ENCODE data around the gene MBTD1. TPM values are rescaled to one million over a fixed set of nuclear protein-coding genes. Genes with fewer than 3 reads are reported as not detected.
A peak's percentile ranks its signal among the peaks of the same experiment; 100 is the strongest.
"Not testable (repeated sequence)": the region's sequence is repeated elsewhere in the genome, so short reads cannot be mapped to it uniquely, and the experiment has no call there.

Gene MBTD1
- total RNA-seq, 3 donors from 2014 or later, result 6.6 to 8.1 (median 7.0) TPM

- Mint-ChIP-seq H3K27me3 (ENCODE audit: low read depth) (no peaks in the 10 kb centered on the region), H3K36me3 (ENCODE audit: insufficient read depth) (peaks cover 33% of the 10 kb centered on the region), H3K4me1 (ENCODE audit: low read depth) (no peaks in the 10 kb centered on the region), H3K4me3 (no peak overlapping the region), H3K9me3 (no peaks in the 10 kb centered on the region)
- ATAC-seq, result no peak
- DNase-seq, result no peak
Measured at GRCh38 chr17:51189628-51190027, 70.2 kb downstream of the MBTD1 start.

- Mint-ChIP-seq H3K4me1 (ENCODE audit: low read depth) (no peaks in the 10 kb centered on the region), H3K27me3 (ENCODE audit: low read depth) (no peaks in the 10 kb centered on the region), H3K36me3 (ENCODE audit: insufficient read depth) (peaks cover 38% of the 10 kb centered on the region), H3K4me3 (no peak overlapping the region), H3K9me3 (no peaks in the 10 kb centered on the region)
- DNase-seq (no peak), ATAC-seq (no peak)
Measured at GRCh38 chr17:51189162-51189561, 70.7 kb downstream of the MBTD1 start.

- Mint-ChIP-seq H3K4me1 (ENCODE audit: low read depth) (no peaks in the 10 kb centered on the region), H3K4me3 (no peak overlapping the region), H3K36me3 (ENCODE audit: insufficient read depth) (peaks cover 36% of the 10 kb centered on the region), H3K9me3 (no peaks in the 10 kb centered on the region), H3K27me3 (ENCODE audit: low read depth) (no peaks in the 10 kb centered on the region)
- DNase-seq, result no peak
- ATAC-seq, result no peak
Measured at GRCh38 chr17:51188271-51188833, 71.5 kb downstream of the MBTD1 start.

GRCh38 chr17:51185763-51186332, 74.0 kb downstream of the MBTD1 start:
- ATAC-seq, result peak in 1 of 2 donors; percentile 48
- no peaks in the 10 kb centered on the region for H3K27me3 Mint-ChIP-seq (ENCODE audit: low read depth)
- H3K4me3 Mint-ChIP-seq, result no peak overlapping the region
- H3K4me1 Mint-ChIP-seq (ENCODE audit: low read depth), result no peaks in the 10 kb centered on the region
- no peak for DNase-seq
- H3K9me3 Mint-ChIP-seq, result no peaks in the 10 kb centered on the region
- H3K36me3 Mint-ChIP-seq (ENCODE audit: insufficient read depth), result peaks cover 32% of the 10 kb centered on the region

- Mint-ChIP-seq H3K9me3 (no peaks in the 10 kb centered on the region), H3K4me3 (no peak overlapping the region), H3K27me3 (ENCODE audit: low read depth) (no peaks in the 10 kb centered on the region), H3K36me3 (ENCODE audit: insufficient read depth) (peaks cover 27% of the 10 kb centered on the region), H3K4me1 (ENCODE audit: low read depth) (no peaks in the 10 kb centered on the region)
- no peak for ATAC-seq
- no peak for DNase-seq
Measured at GRCh38 chr17:51184124-51184523, 75.7 kb downstream of the MBTD1 start.

GRCh38 chr17:51180486-51180885, 79.4 kb downstream of the MBTD1 start:
- H3K4me1 Mint-ChIP-seq (ENCODE audit: low read depth), result no peaks in the 10 kb centered on the region
- H3K27me3 Mint-ChIP-seq (ENCODE audit: low read depth), result no peaks in the 10 kb centered on the region
- peaks cover 15% of the 10 kb centered on the region for H3K36me3 Mint-ChIP-seq (ENCODE audit: insufficient read depth)
- H3K4me3 Mint-ChIP-seq, result no peak overlapping the region
- DNase-seq, result no peak
- H3K9me3 Mint-ChIP-seq, result no peaks in the 10 kb centered on the region
- ATAC-seq, result no peak

GRCh38 chr17:51172030-51172429, 87.8 kb downstream of the MBTD1 start:
- not testable (repeated sequence) for H3K9me3 Mint-ChIP-seq; H3K4me3 Mint-ChIP-seq; ATAC-seq; DNase-seq; H3K27me3 Mint-ChIP-seq (ENCODE audit: low read depth)
- peaks cover 15% of the 10 kb centered on the region for H3K4me1 Mint-ChIP-seq (ENCODE audit: low read depth)
- H3K36me3 Mint-ChIP-seq (ENCODE audit: insufficient read depth), result peaks cover 34% of the 10 kb centered on the region

GRCh38 chr17:51170736-51171135, 89.1 kb downstream of the MBTD1 start:
- no peaks in the 10 kb centered on the region for H3K9me3 Mint-ChIP-seq

GRCh38 chr17:51169340-51169739, 90.5 kb downstream of the MBTD1 start:
- H3K36me3 Mint-ChIP-seq (ENCODE audit: insufficient read depth), result peaks cover 34% of the 10 kb centered on the region
- H3K4me3 Mint-ChIP-seq, result peak overlapping the region; percentile 19

More at GRCh38 chr17:51170736-51171135, 89.1 kb downstream of the MBTD1 start:
- no peaks in the 10 kb centered on the region for H3K27me3 Mint-ChIP-seq (ENCODE audit: low read depth)
- H3K4me3 Mint-ChIP-seq, result no peak overlapping the region
- peaks cover 19% of the 10 kb centered on the region for H3K4me1 Mint-ChIP-seq (ENCODE audit: low read depth)
- ATAC-seq, result no peak
- H3K36me3 Mint-ChIP-seq (ENCODE audit: insufficient read depth), result peaks cover 34% of the 10 kb centered on the region
- DNase-seq, result no peak

GRCh38 chr17:51166987-51167931, 92.6 kb downstream of the MBTD1 start:
- no peaks in the 10 kb centered on the region for H3K27me3 Mint-ChIP-seq (ENCODE audit: low read depth)
- peaks cover 34% of the 10 kb centered on the region for H3K36me3 Mint-ChIP-seq (ENCODE audit: insufficient read depth)
- no peaks in the 10 kb centered on the region for H3K9me3 Mint-ChIP-seq
- ATAC-seq (peak; percentile 65 to 67), DNase-seq (peak; percentile 69)
- peaks cover 24% of the 10 kb centered on the region for H3K4me1 Mint-ChIP-seq (ENCODE audit: low read depth)
- peak overlapping the region; percentile 89 for H3K4me3 Mint-ChIP-seq

More at GRCh38 chr17:51169340-51169739, 90.5 kb downstream of the MBTD1 start:
- Mint-ChIP-seq H3K27me3 (ENCODE audit: low read depth) (no peaks in the 10 kb centered on the region), H3K4me1 (ENCODE audit: low read depth) (peaks cover 24% of the 10 kb centered on the region), H3K9me3 (no peaks in the 10 kb centered on the region)
- DNase-seq (no peak), ATAC-seq (no peak)

GRCh38 chr17:51166198-51166986, 93.5 kb downstream of the MBTD1 start, which contains the start of gene NME2:
TSS of gene NME2 (plus strand) at chr17:51166411. CDS start at chr17:51166831, 420 bp downstream.
- H3K9me3 Mint-ChIP-seq, result no peaks in the 10 kb centered on the region
- no peaks in the 10 kb centered on the region for H3K27me3 Mint-ChIP-seq (ENCODE audit: low read depth)
- peaks cover 37% of the 10 kb centered on the region for H3K36me3 Mint-ChIP-seq (ENCODE audit: insufficient read depth)
- H3K4me1 Mint-ChIP-seq (ENCODE audit: low read depth), result peaks cover 24% of the 10 kb centered on the region
- DNase-seq (peak; percentile 64), ATAC-seq (peak; percentile 77 to 80)
- H3K4me3 Mint-ChIP-seq, result peak within 1 kb of the TSS; percentile 90

- Mint-ChIP-seq H3K9me3 (no peaks in the 10 kb centered on the region), H3K27me3 (ENCODE audit: low read depth) (no peaks in the 10 kb centered on the region), H3K36me3 (ENCODE audit: insufficient read depth) (peaks cover 36% of the 10 kb centered on the region), H3K4me3 (peak overlapping the region; percentile 90), H3K4me1 (ENCODE audit: low read depth) (peaks cover 22% of the 10 kb centered on the region)
- DNase-seq, result no peak
- peak; percentile 23 to 30 for ATAC-seq
Measured at GRCh38 chr17:51165680-51166197, 94.1 kb downstream of the MBTD1 start.

- H3K4me3 Mint-ChIP-seq, result peak overlapping the region; percentile 90
- no peaks in the 10 kb centered on the region for H3K27me3 Mint-ChIP-seq (ENCODE audit: low read depth)
- no peaks in the 10 kb centered on the region for H3K9me3 Mint-ChIP-seq
- DNase-seq (no peak), ATAC-seq (no peak)
- H3K36me3 Mint-ChIP-seq (ENCODE audit: insufficient read depth), result peaks cover 36% of the 10 kb centered on the region
- peaks cover 22% of the 10 kb centered on the region for H3K4me1 Mint-ChIP-seq (ENCODE audit: low read depth)
Measured at GRCh38 chr17:51164911-51165679, 94.8 kb downstream of the MBTD1 start.

Data from activated T-cell treated with anti-CD3 and anti-CD28 coated beads, Interleukin-2, amount 50 U/mL, for 4 hours (primary cell).